SK-N-SH (cell line): Measurements from ENCODE around the gene TMOD2. TPM values are rescaled to one million over a fixed set of nuclear protein-coding genes. Genes with fewer than 3 reads are reported as not detected.

Experiments used
- CTCF ChIA-PET: fragments of 300-600, 350-600 bp; formaldehyde crosslinking; extraction: SDS; loops from one replicate; lab custom pipeline; 2021; lab: Yijun Ruan, JAX
- POLR2A ChIA-PET: fragments of 350-600 bp; sonication (Branson Sonifier 250); formaldehyde crosslinking; extraction: SDS; loops from one replicate; lab custom pipeline; 2020; ENCODE audit warnings: antibody characterized with exemption, inconsistent platforms; lab: Yijun Ruan, JAX
- DNase-seq: peaks from one replicate; pipeline ENCODE4 v3.0.0; 2012
- H2AFZ ChIP-seq: fragments of 200-600 bp; sonication (generic); 2 replicates; pipeline ENCODE4 v1.8.1; 2016; ENCODE audit warnings: antibody characterized with exemption, mild to moderate bottlenecking, low read depth
- H3F3A ChIP-seq: fragments of 200-600 bp; sonication (generic); replicated peaks from 2 replicates; pipeline ENCODE3; 2016; ENCODE audit warnings: antibody characterized with exemption, mild to moderate bottlenecking; ENCODE audit not compliant: insufficient read depth
- H3K27ac ChIP-seq, 2 experiments: fragments of 200-500 bp in 1 of 2; fragments of 200-600 bp in 1 of 2; sonication (Bioruptor generic) in 1 of 2; sonication (generic), shearing (Covaris generic) in 1 of 2; 2 replicates each; pipeline versions ENCODE4 v1.5.1 to v1.6.1; 2014 to 2016; ENCODE audit warnings: low read depth in 2 of 2, inconsistent platforms in 1 of 2, low read length in 1 of 2, mild to moderate bottlenecking in 1 of 2, mixed read lengths in 1 of 2
- H3K27me3 ChIP-seq: fragments of 200-600 bp; sonication (generic), shearing (Covaris generic); 2 replicates; pipeline ENCODE4 v1.6.1; 2016; ENCODE audit warnings: mixed run types; ENCODE audit not compliant: insufficient read depth
- H3K36me3 ChIP-seq, 2 experiments: fragments of 200-500 bp in 1 of 2; fragments of 200-600 bp in 1 of 2; sonication (Bioruptor generic) in 1 of 2; sonication (generic) in 1 of 2; replicated peaks in 1 of 2; 2 replicates each; pipeline versions ENCODE3 to v1.5.1; 2014 to 2016; ENCODE audit warnings: low read length in 1 of 2, mild to moderate bottlenecking in 1 of 2; ENCODE audit not compliant: insufficient read depth in 2 of 2, control insufficient read depth in 1 of 2
- H3K4me1 ChIP-seq, 2 experiments: fragments of 200-500 bp in 1 of 2; fragments of 200-600 bp in 1 of 2; sonication (Bioruptor generic) in 1 of 2; sonication (generic), shearing (Covaris generic) in 1 of 2; 2 replicates each; pipeline versions ENCODE4 v1.5.1 to v1.6.1; 2014 to 2016; ENCODE audit warnings: low read depth in 1 of 2, low read length in 1 of 2, mixed run types in 1 of 2; ENCODE audit not compliant: insufficient read depth in 2 of 2, control insufficient read depth in 1 of 2
- H3K4me2 ChIP-seq: fragments of 200-600 bp; sonication (generic), shearing (Covaris generic); 2 replicates; pipeline ENCODE4 v1.6.1; 2017; ENCODE audit warnings: mixed run types
- H3K4me3 ChIP-seq, 2 experiments: fragments of 200-500 bp in 1 of 2; fragments of 200-600 bp in 1 of 2; sonication (Bioruptor generic) in 1 of 2; sonication (generic), shearing (Covaris generic) in 1 of 2; 2 replicates each; pipeline versions ENCODE4 v1.5.1 to v1.8.1; 2014 to 2016; ENCODE audit warnings: low read depth in 2 of 2, inconsistent platforms in 1 of 2, low read length in 1 of 2, mild to moderate bottlenecking in 1 of 2, mixed read lengths in 1 of 2, moderate library complexity in 1 of 2
- H3K79me2 ChIP-seq: fragments of 200-600 bp; sonication (generic); 2 replicates; pipeline ENCODE4 v1.8.1; 2017; ENCODE audit warnings: mild to moderate bottlenecking; ENCODE audit not compliant: insufficient read depth
- H3K9ac ChIP-seq: fragments of 200-600 bp; sonication (generic); 2 replicates; pipeline ENCODE4 v1.6.1; 2017; ENCODE audit warnings: mixed run types
- H3K9me2 ChIP-seq: fragments of 200-600 bp; sonication (generic); 2 replicates; pipeline ENCODE4 v1.6.1; 2017; ENCODE audit warnings: mixed run types
- H3K9me3 ChIP-seq: fragments of 200-600 bp; sonication (generic); 2 replicates; pipeline ENCODE4 v1.6.1; 2017; ENCODE audit warnings: mixed run types, mild to moderate bottlenecking, moderate library complexity
- H4K20me1 ChIP-seq: fragments of 200-600 bp; sonication (generic); 2 replicates; pipeline ENCODE4 v1.6.1; 2017; ENCODE audit warnings: mild to moderate bottlenecking, mixed run types; ENCODE audit not compliant: insufficient read depth
- EP300 ChIP-seq, 2 experiments: IDR thresholded peaks; 2 replicates each; pipeline versions ENCODE4 v1.4.0 to v1.6.1; 2012; ENCODE audit warnings: borderline replicate concordance in 1 of 2, low read depth in 1 of 2, low read length in 1 of 2
- EZH2phosphoT487 ChIP-seq: fragments of 200-600 bp; sonication (generic); IDR thresholded peaks from 2 replicates; pipeline ENCODE4 v1.6.1; 2017; ENCODE audit warnings: low read depth, mixed run types, mild to moderate bottlenecking, antibody characterized with exemption, moderate library complexity, borderline replicate concordance
- FOXM1 ChIP-seq: IDR thresholded peaks from 2 replicates; pipeline ENCODE4 v1.4.0; 2012; ENCODE audit warnings: low read depth, mild to moderate bottlenecking
- JUND ChIP-seq: IDR thresholded peaks from 2 replicates; pipeline ENCODE4 v1.4.0; 2012
- MXI1 ChIP-seq: IDR thresholded peaks from 2 replicates; pipeline ENCODE4 v1.6.1; 2012; ENCODE audit warnings: mild to moderate bottlenecking, low read depth, low read length, improper control_type of control experiment
- RFX5 ChIP-seq: IDR thresholded peaks from 2 replicates; pipeline ENCODE4 v1.6.1; 2012; ENCODE audit warnings: mild to moderate bottlenecking, improper control_type of control experiment, low read length
- RXRA ChIP-seq: IDR thresholded peaks from 2 replicates; pipeline ENCODE4 v1.4.0; 2012; ENCODE audit warnings: low read depth, mild to moderate bottlenecking, borderline replicate concordance
- SMC3 ChIP-seq: IDR thresholded peaks from 2 replicates; pipeline ENCODE4 v1.6.1; 2012; ENCODE audit warnings: low read depth, low read length, improper control_type of control experiment
- TAF1 ChIP-seq: IDR thresholded peaks from 2 replicates; pipeline ENCODE4 v1.6.1; 2012; ENCODE audit warnings: low read depth, mild to moderate bottlenecking, low read length, moderate library complexity, borderline replicate concordance
- YY1 ChIP-seq: IDR thresholded peaks from 2 replicates; pipeline ENCODE4 v1.4.0; 2012; ENCODE audit warnings: low read depth, mild to moderate bottlenecking
- WGBS: methylation state at CpG from one replicate; pipeline ENCODE4 v1.1.6; 2017; ENCODE audit warnings: low lambda C conversion rate; 5-methylcytosine and 5-hydroxymethylcytosine counted together
- polyA plus RNA-seq, 3 experiments: library from polyadenylated mRNA; depleted of rRNA; stranded (reverse); fragments of >200 nt; gene quantifications; 2 replicates each; pipeline ENCODE4 v1.2.3, GENCODE V29; 2012
- TF ChIP-seq, protein P1 (sequence below): IDR thresholded peaks from 2 replicates; pipeline ENCODE4 v1.4.0; 2012; ENCODE audit warnings: low read depth
- TF ChIP-seq, protein P2 (sequence below): IDR thresholded peaks from 2 replicates; pipeline ENCODE4 v1.4.0; 2012; ENCODE audit warnings: low read depth, borderline replicate concordance
- TF ChIP-seq, protein P3 (sequence below): IDR thresholded peaks from 2 replicates; pipeline ENCODE4 v1.4.0; 2012; ENCODE audit warnings: low read depth, borderline replicate concordance

Gene TMOD2
- polyA plus RNA-seq, 1 of the 3 experiments (the other 2 are of a cell fraction), result 2.7 TPM

DNA sequence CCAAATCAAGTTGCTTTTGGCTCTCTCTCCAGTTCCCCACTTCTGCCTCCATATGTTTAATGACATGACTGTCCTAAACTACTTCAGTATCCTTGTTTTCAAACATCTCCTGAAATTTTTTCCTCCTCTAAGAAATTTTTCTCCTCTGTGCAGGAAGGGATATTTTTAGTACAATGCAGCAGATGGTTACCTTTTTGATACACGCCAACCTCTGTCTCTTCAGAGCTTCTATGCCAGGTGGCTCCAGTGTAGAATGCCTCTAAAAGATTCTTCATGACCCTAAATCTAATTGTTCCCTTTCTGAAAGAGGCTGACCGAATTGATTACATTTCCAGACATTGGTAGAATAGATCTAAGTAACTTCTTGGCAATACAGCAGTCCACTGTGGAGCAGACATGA, 111.7 kb downstream of the TMOD2 start:
- Histone ChIP-seq H3K4me3 (no peak overlapping the region), H3K4me1 (peaks cover 0 to 16% of the 10 kb centered on the region in 2 experiments; a peak in 2 of 4 replicates), H3K9ac (no peak overlapping the region), H3K27me3 (no peaks in the 10 kb centered on the region), H4K20me1 (peaks cover 17% of the 10 kb centered on the region), H3K36me3 (peaks cover 15 to 29% of the 10 kb centered on the region in 2 experiments), H3K27ac (no peak overlapping the region), H3K4me2 (no peak overlapping the region), H3F3A (peaks cover 3% of the 10 kb centered on the region), H3K79me2 (peaks cover 97% of the 10 kb centered on the region), H3K9me3 (no peaks in the 10 kb centered on the region), H2AFZ (no peak overlapping the region), H3K9me2 (no peaks in the 10 kb centered on the region)
- no peak for TF ChIP-seq MXI1
- TF ChIP-seq, protein P1, sequence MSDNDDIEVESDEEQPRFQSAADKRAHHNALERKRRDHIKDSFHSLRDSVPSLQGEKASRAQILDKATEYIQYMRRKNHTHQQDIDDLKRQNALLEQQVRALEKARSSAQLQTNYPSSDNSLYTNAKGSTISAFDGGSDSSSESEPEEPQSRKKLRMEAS, result no peak
- TF ChIP-seq RFX5, result no peak
- no peak for TF ChIP-seq EP300 (IDR thresholded peaks at IDR 0.05; ENCODE audit: borderline replicate concordance in 1 of 2, low read depth in 1 of 2, low read length in 1 of 2)
- TF ChIP-seq FOXM1, result no peak
- no peak for TF ChIP-seq RXRA
- no peak for TF ChIP-seq TAF1
- TF ChIP-seq, protein P2, sequence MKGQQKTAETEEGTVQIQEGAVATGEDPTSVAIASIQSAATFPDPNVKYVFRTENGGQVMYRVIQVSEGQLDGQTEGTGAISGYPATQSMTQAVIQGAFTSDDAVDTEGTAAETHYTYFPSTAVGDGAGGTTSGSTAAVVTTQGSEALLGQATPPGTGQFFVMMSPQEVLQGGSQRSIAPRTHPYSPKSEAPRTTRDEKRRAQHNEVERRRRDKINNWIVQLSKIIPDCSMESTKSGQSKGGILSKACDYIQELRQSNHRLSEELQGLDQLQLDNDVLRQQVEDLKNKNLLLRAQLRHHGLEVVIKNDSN, result no peak
- no peak for TF ChIP-seq EZH2phosphoT487
- TF ChIP-seq YY1, result no peak
- ChIA-PET CTCF (interaction anchor here (1.0 kb wide), 1 partner anchor 9 kb away, joined by 3 read pairs; no protein-coding TSS in a partner anchor), POLR2A (no interaction called here)
- DNase-seq, result no peak
- WGBS, result 94% methylated on average over 2 of the region's 2 CpGs

DNA sequence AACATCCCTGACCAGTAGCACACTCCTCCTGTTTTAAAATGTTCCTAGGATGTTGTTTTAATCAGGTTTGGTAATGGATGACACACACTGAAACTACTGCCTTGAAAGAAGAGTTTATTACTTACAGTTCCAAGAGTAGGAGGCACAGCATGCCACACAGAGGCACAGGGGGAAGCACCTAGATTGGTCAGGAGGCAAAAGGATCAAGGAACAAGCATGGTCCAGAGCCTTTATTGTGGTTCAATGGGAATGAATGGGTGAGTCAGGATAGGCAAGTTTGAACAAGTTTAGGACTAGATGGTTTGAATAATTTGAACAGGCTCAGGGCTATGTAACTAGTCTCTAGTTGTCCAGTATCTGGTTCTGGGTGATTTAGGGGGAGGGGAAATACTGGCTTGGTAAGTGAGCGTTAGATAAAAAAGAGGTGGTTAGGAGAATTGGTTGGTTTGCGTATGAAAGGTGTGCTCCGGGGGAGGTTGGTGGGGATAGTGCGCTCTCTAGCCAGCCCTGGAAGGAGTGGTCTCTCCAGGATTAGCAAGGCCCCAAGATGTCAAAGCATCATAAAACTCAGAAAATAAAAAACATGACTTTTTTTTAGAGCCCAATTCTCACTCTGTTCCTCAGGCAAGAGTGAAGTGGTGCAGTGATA, 113.1 kb downstream of the TMOD2 start:
- CTCF ChIA-PET, result no interaction called here
- Histone ChIP-seq H3K9me2 (no peaks in the 10 kb centered on the region), H3K4me2 (no peak overlapping the region), H3K4me3 (no peak overlapping the region), H3K27me3 (no peaks in the 10 kb centered on the region), H3K9ac (no peak overlapping the region), H4K20me1 (peaks cover 12% of the 10 kb centered on the region; the same call in 1 of the 2 replicates), H2AFZ (no peak overlapping the region), H3F3A (peaks cover 17% of the 10 kb centered on the region), H3K79me2 (peaks cover 85% of the 10 kb centered on the region), H3K36me3 (peaks cover 15 to 33% of the 10 kb centered on the region in 2 experiments), H3K9me3 (no peaks in the 10 kb centered on the region), H3K4me1 (peaks cover 10 to 30% of the 10 kb centered on the region in 2 experiments), H3K27ac (no peak overlapping the region)
- POLR2A ChIA-PET, result no interaction called here
- 95% methylated on average over 4 of the region's 4 CpGs for WGBS
- no peak for DNase-seq
- TF ChIP-seq TAF1 (no peak), EZH2phosphoT487 (no peak), EP300 (IDR thresholded peaks at IDR 0.05; ENCODE audit: borderline replicate concordance in 1 of 2, low read depth in 1 of 2, low read length in 1 of 2) (no peak), JUND (no peak), RXRA (no peak), SMC3 (no peak)
- TF ChIP-seq, protein P3, sequence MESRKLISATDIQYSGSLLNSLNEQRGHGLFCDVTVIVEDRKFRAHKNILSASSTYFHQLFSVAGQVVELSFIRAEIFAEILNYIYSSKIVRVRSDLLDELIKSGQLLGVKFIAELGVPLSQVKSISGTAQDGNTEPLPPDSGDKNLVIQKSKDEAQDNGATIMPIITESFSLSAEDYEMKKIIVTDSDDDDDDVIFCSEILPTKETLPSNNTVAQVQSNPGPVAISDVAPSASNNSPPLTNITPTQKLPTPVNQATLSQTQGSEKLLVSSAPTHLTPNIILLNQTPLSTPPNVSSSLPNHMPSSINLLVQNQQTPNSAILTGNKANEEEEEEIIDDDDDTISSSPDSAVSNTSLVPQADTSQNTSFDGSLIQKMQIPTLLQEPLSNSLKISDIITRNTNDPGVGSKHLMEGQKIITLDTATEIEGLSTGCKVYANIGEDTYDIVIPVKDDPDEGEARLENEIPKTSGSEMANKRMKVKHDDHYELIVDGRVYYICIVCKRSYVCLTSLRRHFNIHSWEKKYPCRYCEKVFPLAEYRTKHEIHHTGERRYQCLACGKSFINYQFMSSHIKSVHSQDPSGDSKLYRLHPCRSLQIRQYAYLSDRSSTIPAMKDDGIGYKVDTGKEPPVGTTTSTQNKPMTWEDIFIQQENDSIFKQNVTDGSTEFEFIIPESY, result no peak
